ENCODE measurements around the gene STPG3.

DNA sequence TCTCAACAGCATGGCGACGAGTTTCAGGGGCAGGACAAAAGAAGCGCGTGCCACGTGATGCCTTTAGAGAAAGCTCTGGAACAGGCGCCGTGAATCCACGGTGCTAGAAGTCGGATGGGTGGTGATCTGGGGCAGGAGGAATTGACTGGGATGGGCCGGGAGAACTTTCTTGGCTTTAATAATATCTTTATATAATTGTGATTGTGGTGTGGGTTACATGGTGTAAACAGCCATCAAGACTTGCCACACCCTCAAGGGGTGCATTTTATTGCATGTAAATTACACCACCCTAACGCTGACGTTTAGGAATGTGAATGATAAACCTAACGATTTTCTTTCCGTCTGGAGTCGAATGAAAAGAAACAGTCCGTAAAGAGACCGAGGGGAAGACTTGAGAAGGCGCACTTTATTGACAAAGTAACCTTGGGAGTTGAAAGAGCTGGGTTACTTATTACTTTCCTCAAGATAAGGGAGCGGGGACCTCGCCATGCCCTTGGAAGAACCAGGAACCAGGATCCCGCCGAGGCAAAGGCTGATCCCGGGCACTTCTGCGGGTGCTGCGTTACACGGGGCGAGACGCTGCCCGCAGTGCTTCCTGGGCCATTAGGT lies 42.5 kb downstream of the STPG3 start:
- TF ChIP-seq, protein P1, sequence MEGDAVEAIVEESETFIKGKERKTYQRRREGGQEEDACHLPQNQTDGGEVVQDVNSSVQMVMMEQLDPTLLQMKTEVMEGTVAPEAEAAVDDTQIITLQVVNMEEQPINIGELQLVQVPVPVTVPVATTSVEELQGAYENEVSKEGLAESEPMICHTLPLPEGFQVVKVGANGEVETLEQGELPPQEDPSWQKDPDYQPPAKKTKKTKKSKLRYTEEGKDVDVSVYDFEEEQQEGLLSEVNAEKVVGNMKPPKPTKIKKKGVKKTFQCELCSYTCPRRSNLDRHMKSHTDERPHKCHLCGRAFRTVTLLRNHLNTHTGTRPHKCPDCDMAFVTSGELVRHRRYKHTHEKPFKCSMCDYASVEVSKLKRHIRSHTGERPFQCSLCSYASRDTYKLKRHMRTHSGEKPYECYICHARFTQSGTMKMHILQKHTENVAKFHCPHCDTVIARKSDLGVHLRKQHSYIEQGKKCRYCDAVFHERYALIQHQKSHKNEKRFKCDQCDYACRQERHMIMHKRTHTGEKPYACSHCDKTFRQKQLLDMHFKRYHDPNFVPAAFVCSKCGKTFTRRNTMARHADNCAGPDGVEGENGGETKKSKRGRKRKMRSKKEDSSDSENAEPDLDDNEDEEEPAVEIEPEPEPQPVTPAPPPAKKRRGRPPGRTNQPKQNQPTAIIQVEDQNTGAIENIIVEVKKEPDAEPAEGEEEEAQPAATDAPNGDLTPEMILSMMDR (IDR thresholded peaks at IDR 0.05; ENCODE audit: control extremely low read depth in 1 of 3, insufficient read depth in 1 of 3, low read depth in 1 of 3, low read length in 3 of 3): no peak
- TF ChIP-seq EZH2 (IDR thresholded peaks at IDR 0.05; ENCODE audit: low read depth, low read length, severe bottlenecking) (no peak), TEAD4 (IDR thresholded peaks at IDR 0.05; ENCODE audit: low read depth, low read length) (no peak), TCF12 (IDR thresholded peaks at IDR 0.05; ENCODE audit: low read depth, low read length) (no peak), SP2 (IDR thresholded peaks at IDR 0.05; ENCODE audit: low read length) (no peak), CHD2 (IDR thresholded peaks at IDR 0.05; ENCODE audit: low read length) (no peak), GABPA (IDR thresholded peaks at IDR 0.05; ENCODE audit: borderline replicate concordance, insufficient read depth, low read length) (no peak), SIN3A (conservative IDR thresholded peaks at IDR 0.05 in 1 of 2, IDR thresholded peaks at IDR 0.05 in 1 of 2; ENCODE audit: low read depth in 1 of 2, low read length in 2 of 2) (no peak), RBBP5 (IDR thresholded peaks at IDR 0.05; ENCODE audit: borderline replicate concordance, low read depth, low read length) (no peak), JUN (IDR thresholded peaks at IDR 0.05; ENCODE audit: low read depth, low read length) (no peak), EP300 (IDR thresholded peaks at IDR 0.05; ENCODE audit: borderline replicate concordance in 1 of 2, low read depth in 2 of 2, low read length in 2 of 2) (no peak), HDAC2 (IDR thresholded peaks at IDR 0.05; ENCODE audit: borderline replicate concordance in 1 of 2, low read depth in 2 of 2, low read length in 2 of 2) (no peak)
- TF ChIP-seq, protein P2, sequence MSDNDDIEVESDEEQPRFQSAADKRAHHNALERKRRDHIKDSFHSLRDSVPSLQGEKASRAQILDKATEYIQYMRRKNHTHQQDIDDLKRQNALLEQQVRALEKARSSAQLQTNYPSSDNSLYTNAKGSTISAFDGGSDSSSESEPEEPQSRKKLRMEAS (IDR thresholded peaks at IDR 0.05): no peak

Measured in H1 (cell line).